Muscle of leg (tissue), 11 donors: ENCODE measurements around the gene TBC1D22A. TPM values are rescaled to one million over a fixed set of nuclear protein-coding genes. Genes with fewer than 3 reads are reported as not detected.
A peak's percentile ranks its signal among the peaks of the same experiment; 100 is the strongest.

Experiments used
- DNase-seq: peaks from one replicate; pipeline ENCODE4 v3.0.0; 2013
- H3K27ac ChIP-seq: one replicate; pipeline ENCODE4 v1.5.1; 2013; ENCODE audit warnings: mild to moderate bottlenecking, low read length, control low read depth
- H3K27me3 ChIP-seq: one replicate; pipeline ENCODE4 v1.6.1; 2013; ENCODE audit warnings: low read length; ENCODE audit not compliant: control insufficient read depth, insufficient read depth
- H3K36me3 ChIP-seq: one replicate; pipeline ENCODE4 v1.6.1; 2013; ENCODE audit warnings: low read length; ENCODE audit not compliant: control insufficient read depth, insufficient read depth
- H3K4me1 ChIP-seq: one replicate; pipeline ENCODE4 v1.6.1; 2013; ENCODE audit warnings: low read length; ENCODE audit not compliant: control insufficient read depth, insufficient read depth
- H3K4me3 ChIP-seq: one replicate; pipeline ENCODE4 v1.5.1; 2013; ENCODE audit warnings: low read length, control low read depth
- H3K9me3 ChIP-seq: replicated peaks from 2 replicates; pipeline ENCODE4 v1.6.1; 2013; ENCODE audit warnings: low read depth, low read length; ENCODE audit not compliant: control insufficient read depth
- WGBS: methylation state at CpG from one replicate; pipeline ENCODE4 v1.1.5; 2013; ENCODE audit warnings: missing lambda C conversion rate; ENCODE audit not compliant: insufficient coverage; 5-methylcytosine and 5-hydroxymethylcytosine counted together
- polyA plus RNA-seq, 8 donors: library from polyadenylated mRNA; unstranded; fragments of 120-200 nt; gene quantifications; one replicate each; pipeline versions ENCODE4 v1.2.1 to v1.2.3, GENCODE V29; 2013; ENCODE audit warnings: inconsistent platforms in 1 of 8, low replicate concordance in 1 of 8; ENCODE audit not compliant: insufficient read length in 8 of 8, insufficient read depth in 1 of 8
- total RNA-seq: library from RNA; stranded (reverse); fragments of 120-200 nt; gene quantifications from one replicate; pipeline ENCODE4 v1.2.4, GENCODE V29; 2013

Gene TBC1D22A
- total and polyA plus RNA-seq, 9 donors: 8.0 to 16.9 (median 15.6) TPM

DNA sequence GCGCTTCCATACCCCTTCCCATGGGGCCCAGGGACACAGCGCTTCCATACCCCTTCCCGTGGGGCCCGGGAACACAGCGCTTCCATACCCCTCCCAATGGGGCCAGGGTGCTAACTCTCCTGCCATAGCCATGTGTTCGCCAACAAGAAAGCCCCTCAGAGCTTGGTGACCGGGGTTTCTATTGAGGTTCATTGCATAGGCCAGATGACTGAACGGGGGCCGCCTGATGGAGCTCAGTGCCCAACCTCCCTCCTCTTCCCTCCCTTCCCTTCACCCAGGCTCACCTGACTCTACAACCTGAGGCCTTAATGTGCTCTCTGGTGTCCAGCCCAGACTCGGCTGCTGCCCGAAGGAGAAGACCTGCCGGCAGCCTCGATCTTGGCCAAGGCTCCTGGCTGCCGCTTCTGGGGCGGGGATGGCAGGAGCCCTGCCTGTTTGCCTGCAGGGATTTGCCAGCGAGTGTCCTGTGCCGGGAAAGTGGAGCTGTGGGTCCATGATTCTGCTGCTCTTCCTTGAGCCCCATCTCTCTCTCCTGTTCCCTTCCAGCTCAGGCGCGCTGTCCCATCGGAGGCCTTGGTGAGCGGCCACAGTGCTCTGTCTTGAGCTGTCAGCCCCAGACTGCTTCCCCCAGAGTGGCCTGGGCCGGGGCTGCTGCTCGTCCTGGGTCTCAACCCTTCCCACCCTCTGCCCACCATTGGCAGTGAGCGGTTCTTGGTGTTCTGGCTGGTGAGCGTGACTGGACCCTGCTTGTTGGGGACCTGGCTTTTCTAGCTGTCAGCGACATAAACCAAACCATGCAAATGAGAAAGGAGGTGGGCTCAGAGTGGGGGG, 267.0 kb downstream of the TBC1D22A start:
- Histone ChIP-seq H3K9me3 (no peaks in the 10 kb centered on the region), H3K36me3 (no peaks in the 10 kb centered on the region), H3K4me1 (no peaks in the 10 kb centered on the region), H3K27ac (no peak overlapping the region), H3K4me3 (no peak overlapping the region), H3K27me3 (no peaks in the 10 kb centered on the region)
- 87% methylated on average over 21 of the region's 26 CpGs for WGBS
- DNase-seq: no peak

DNA sequence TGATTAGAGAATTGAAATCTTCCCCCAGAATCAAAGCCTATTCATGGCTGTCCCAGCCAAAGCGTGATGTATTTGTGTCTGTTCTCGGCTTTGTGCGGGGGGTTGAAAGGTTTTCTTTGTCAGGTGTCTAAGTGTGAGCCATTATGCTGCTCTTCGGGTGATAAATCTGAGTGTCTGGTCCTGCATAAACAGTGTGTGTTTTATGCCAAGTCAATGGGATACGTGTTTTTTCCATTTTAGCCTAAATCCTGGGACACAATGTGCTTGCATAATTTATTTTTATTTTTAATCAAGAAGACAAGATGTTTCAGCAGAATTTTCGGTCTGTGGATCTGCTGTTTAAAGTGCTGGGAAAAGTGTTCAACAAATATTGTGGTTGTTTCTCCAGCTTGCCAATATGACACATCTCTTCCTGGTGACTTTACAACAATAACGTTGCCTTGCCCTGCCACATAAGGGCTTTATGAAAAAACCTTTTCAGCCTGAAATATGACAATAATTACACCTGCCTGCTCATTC, 267.8 kb downstream of the TBC1D22A start:
- no peaks in the 10 kb centered on the region for H3K36me3 ChIP-seq
- H3K9me3 ChIP-seq: no peaks in the 10 kb centered on the region
- H3K4me3 ChIP-seq: no peak overlapping the region
- H3K4me1 ChIP-seq: no peaks in the 10 kb centered on the region
- H3K27ac ChIP-seq: no peak overlapping the region
- H3K27me3 ChIP-seq: no peaks in the 10 kb centered on the region
- WGBS: 50% methylated on average over 2 of the region's 7 CpGs
- peak; percentile 25 for DNase-seq

DNA sequence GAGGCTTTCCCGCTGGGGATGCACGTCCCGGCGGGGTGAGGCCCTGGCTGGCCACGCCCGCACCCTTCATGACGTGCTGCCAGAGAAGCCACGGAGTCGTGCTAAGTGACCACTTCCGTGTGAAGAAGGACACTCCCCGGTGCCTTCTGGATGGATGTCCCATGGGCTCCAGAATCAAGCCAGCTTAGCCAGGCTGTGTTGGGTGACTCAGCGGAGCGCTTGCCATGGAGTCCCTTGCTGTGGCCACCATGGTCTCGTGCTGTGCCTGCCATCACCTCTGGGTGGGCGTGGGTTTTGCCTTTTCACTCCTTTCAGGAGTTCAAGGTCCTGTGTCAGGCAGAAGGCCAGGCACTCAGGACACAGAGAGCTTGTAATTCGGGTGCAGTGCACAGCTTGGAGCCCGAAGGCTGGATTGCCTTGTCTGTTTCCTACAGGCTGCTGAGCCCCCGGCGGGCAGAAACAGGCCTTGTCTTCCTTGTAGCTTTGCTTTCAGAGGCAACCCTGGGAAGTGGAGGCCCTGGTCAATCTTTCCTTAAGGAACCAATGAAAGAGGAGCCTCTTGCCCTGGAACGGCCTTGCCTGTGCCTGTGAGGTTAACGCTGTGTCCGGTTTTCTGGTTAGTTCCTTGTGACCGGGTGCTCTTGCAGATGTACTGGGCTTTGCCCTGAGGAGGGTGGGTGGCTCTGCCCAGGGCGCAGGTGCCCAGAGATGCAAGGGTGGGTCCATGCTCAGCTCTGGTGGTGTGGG, 268.6 kb downstream of the TBC1D22A start:
- no peak overlapping the region for H3K27ac ChIP-seq
- H3K4me3 ChIP-seq: no peak overlapping the region
- no peaks in the 10 kb centered on the region for H3K9me3 ChIP-seq
- no peaks in the 10 kb centered on the region for H3K4me1 ChIP-seq
- H3K27me3 ChIP-seq: no peaks in the 10 kb centered on the region
- no peaks in the 10 kb centered on the region for H3K36me3 ChIP-seq
- 87% methylated on average over 24 of the region's 24 CpGs for WGBS
- DNase-seq: no peak

DNA sequence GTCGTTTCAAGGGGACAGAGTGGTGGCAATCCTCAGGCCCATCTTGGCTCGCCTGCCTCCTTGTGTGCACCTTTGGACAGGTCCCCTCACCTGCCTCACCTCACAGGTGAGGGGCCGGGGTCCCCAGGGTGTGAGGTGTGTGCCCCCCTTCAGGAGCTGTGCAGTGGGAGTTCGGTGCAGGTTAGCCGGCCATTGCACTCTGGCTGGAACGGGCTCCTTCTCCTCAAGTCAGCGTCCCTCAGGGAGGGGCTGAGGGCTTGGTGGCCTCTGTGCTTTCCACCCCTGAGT, 269.1 kb downstream of the TBC1D22A start:
- Histone ChIP-seq H3K36me3 (no peaks in the 10 kb centered on the region), H3K27ac (no peak overlapping the region), H3K9me3 (no peaks in the 10 kb centered on the region), H3K4me1 (no peaks in the 10 kb centered on the region), H3K27me3 (no peaks in the 10 kb centered on the region), H3K4me3 (no peak overlapping the region)
- 92% methylated on average over 7 of the region's 7 CpGs for WGBS
- no peak for DNase-seq

DNA sequence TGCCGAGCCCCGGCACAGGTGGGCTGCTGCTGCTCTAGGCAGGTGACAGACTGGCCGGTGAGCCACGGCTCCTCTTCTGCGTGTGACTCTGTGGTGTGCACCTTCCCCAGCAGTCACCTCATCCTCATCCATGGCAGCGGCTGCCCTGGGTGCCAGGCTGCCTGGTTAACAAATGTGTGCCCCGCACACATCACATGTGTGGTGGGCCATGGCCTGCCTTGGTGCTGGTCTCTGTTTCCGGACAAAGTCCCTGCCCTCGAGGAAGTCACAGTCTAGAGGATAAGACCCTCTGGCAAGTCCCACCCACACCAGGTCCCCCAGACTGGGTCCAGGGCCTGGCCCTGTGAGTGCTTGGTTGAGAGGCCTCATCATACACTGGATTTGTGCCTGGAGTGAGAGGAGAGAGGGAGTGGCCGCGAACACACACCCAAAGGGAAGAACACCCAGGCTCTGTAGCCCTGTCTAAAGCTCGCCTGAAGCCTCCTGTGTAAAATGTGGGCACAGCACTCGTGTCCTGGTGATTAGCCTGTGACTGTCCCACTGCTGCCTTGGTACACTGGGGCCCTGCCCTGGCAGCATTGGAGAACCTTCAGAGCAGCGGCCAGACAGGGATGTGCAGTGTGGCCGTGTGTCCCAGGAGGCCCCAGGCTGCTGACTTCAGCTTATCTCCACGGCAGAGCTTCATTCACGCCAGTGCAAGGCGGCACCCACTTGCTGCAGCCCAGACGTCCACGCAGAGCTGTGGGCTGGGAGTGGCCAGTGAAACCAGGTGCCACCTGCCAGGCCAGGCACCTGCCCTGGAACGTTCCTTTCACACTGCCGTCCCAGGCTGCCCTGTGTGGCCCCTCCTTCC, 269.9 kb downstream of the TBC1D22A start:
- H3K9me3 ChIP-seq: no peaks in the 10 kb centered on the region
- peak; percentile 20 for DNase-seq
- no peak overlapping the region for H3K27ac ChIP-seq
- H3K27me3 ChIP-seq: no peaks in the 10 kb centered on the region
- no peaks in the 10 kb centered on the region for H3K36me3 ChIP-seq
- 78% methylated on average over 19 of the region's 22 CpGs for WGBS
- H3K4me3 ChIP-seq: no peak overlapping the region
- H3K4me1 ChIP-seq: no peaks in the 10 kb centered on the region

DNA sequence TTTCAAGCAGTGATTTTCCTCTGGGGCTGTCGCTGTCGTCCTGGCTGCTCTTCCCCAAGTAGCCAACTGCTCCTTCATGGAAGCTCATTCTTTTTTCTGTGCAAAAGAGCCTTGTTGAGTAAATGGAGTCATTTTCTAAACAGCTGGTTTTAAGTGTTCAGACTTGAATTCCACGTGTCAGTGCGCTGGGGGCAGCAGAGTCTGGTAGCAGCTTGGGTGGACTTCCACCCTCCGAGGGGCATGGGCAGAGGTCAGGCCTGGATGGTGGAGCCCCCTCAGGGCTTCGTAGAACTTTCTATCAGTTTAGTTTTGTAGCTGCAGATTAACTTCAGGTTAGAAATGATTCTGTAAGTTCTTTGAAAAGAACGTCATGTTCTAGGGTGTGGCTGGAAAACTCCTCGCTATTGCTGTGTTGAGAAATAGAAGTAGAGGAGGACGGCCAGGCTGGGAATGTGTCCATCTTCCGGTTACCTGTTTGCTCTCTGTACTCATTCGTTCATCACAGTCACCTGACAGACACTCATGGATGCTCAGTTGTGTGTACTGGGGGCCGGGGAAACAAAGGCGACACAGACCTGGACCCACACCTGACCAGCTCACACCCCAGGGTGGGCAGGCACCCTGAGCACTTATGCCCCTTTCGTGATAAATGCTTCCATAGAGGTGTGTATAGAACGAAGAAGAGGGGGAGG, 270.7 kb downstream of the TBC1D22A start:
- Histone ChIP-seq H3K4me3 (no peak overlapping the region), H3K36me3 (no peaks in the 10 kb centered on the region), H3K4me1 (no peaks in the 10 kb centered on the region), H3K27me3 (no peaks in the 10 kb centered on the region), H3K27ac (no peak overlapping the region), H3K9me3 (no peaks in the 10 kb centered on the region)
- 79% methylated on average over 8 of the region's 15 CpGs for WGBS
- DNase-seq: no peak

DNA sequence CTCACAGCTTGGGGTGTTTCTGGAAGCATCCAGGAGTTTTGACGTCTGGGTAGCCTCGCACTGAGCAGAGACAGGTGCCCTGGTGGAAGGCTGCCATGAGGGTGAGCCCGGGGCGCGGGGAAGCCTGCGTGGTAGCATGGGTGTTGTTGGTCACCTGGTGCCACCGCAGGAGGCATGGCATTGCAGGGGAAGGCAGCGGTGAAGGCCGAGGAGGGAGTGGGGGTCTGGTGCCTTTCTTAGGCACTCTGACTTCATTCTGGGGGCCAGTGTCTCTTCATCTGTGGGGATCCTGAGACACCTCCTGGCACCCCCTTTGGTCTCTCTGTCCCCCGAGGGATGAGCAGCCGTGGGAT, 271.2 kb downstream of the TBC1D22A start:
- Histone ChIP-seq H3K36me3 (no peaks in the 10 kb centered on the region), H3K4me1 (no peaks in the 10 kb centered on the region), H3K27me3 (no peaks in the 10 kb centered on the region), H3K27ac (no peak overlapping the region), H3K4me3 (no peak overlapping the region), H3K9me3 (no peaks in the 10 kb centered on the region)
- DNase-seq: no peak
- 98% methylated on average over 10 of the region's 11 CpGs for WGBS

DNA sequence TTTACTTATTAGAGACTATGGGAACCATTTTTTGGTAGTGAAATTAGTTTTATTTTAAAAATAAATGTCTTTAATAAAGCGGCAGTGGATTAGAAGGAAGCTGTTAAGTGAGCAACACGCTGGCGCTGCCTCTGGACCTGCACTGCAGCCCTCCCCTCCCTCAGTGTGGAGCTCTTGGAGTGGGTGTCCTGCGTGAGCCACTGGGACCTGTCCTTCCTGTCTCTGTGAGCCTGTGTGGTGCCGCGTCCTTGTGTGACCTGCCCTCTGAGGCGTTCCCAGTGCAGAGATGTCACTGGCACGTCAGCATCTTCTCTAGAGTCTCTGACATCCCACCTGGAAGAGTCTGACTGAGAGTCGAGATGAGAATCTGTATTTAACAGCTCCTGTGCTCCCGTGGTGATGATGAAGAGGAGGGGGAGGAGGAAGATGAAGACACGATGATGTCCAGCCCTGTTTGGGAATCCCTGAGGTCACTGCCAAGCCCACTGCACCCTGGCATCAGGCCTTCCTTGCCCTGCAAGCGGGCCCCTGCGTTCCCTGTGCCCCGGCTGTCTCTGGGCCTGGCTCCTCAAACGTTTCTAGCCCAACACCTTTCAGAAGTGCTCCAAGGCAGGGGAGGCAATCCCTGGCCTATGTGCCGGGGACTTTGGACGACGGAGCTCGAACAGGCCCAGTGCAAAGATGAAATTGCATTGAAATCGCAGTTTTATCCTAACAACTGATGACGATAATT, 271.8 kb downstream of the TBC1D22A start:
- no peak overlapping the region for H3K27ac ChIP-seq
- H3K4me1 ChIP-seq: no peaks in the 10 kb centered on the region
- DNase-seq: no peak
- H3K4me3 ChIP-seq: no peak overlapping the region
- no peaks in the 10 kb centered on the region for H3K9me3 ChIP-seq
- H3K36me3 ChIP-seq: no peaks in the 10 kb centered on the region
- 83% methylated on average over 8 of the region's 21 CpGs for WGBS
- H3K27me3 ChIP-seq: no peaks in the 10 kb centered on the region

DNA sequence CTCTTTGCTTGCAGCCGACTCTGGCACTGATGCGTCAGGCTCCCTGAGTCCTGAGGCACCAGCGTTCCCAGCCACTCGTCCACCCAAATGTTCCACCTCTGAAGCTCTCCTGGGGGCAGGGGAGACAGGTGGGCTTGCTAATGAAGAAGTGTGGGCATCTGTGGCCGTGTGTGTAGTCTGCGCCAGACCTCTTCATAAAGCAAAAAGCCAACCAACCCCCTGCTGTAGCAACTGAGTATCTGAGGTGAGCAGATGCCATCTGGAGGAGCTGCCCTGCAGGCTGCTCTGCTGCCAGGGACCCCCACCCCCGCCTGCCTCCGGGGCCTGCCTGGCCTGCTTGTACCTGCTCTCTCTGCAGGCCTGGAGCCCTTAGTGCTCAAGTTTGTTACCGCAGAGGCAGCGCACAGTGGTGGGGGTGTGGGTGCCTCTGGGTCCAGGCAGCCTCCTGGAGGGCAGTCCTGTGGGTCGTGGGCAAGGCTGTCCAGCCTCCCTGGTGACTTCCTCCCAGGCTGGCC, 272.5 kb downstream of the TBC1D22A start:
- no peak for DNase-seq
- no peak overlapping the region for H3K4me3 ChIP-seq
- H3K36me3 ChIP-seq: no peaks in the 10 kb centered on the region
- WGBS: 84% methylated on average over 10 of the region's 11 CpGs
- no peak overlapping the region for H3K27ac ChIP-seq
- H3K27me3 ChIP-seq: no peaks in the 10 kb centered on the region
- H3K9me3 ChIP-seq: no peaks in the 10 kb centered on the region
- H3K4me1 ChIP-seq: no peaks in the 10 kb centered on the region
